ENCODE measurements around the gene OLFM2.

DNA sequence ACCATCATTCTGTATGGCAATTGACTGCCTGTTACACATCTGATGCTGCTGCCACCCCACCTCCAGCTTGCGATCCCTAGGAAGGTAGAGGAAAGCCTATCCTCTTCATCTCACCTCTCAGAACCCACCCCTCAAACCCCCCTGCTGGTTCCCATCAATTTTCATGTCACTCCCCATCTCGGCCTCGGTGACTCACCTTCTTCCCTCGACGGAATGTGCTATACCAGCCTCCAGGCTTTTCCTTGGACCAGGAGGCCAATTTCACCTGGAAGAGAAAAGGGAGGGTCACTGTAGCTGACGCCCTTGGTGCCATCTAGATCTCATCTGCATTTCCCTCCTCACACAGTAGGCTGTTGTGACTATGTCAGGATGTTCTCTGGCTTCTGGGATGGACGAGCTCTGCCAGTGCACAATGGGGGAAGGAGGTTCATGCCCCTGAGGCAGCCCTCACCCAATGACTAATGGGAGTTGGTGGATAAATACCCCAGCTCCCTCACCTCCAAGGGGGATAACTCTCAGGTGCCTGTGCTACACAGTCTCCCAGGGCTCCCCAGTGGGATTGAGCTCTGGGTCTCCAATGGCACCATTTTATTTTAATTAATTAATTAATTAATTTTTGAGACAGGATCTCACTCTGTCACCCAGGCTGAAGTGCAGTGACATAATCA lies 26.4 kb upstream of the OLFM2 start:
- no peak for TF ChIP-seq SPI1 (IDR thresholded peaks at IDR 0.05; ENCODE audit: low read depth, low read length)
- TF ChIP-seq TAF1 (IDR thresholded peaks at IDR 0.05; ENCODE audit: low read depth, low read length): no peak
- TF ChIP-seq POLR2A (IDR thresholded peaks at IDR 0.05; ENCODE audit: low read depth, low read length): no peak

Data from GM12891 (cell line).